GM19372 (cell line): ENCODE results near the gene PTPRT.

Experiments used
- ATAC-seq: cut with Tn5 transposase; IDR thresholded peaks from one replicate; pipeline ENCODE4 v1.9.1; 2021; ENCODE audit warnings: mild to moderate bottlenecking, low read depth, moderate library complexity; ENCODE audit not compliant: unreplicated experiment

Gene PTPRT

GRCh38 chr20:42041000-42041565, 1148.6 kb downstream of the PTPRT start:
- no peak for ATAC-seq

GRCh38 chr20:42027746-42028268, 1161.9 kb downstream of the PTPRT start:
- ATAC-seq: no peak

GRCh38 chr20:42026599-42026998, 1163.1 kb downstream of the PTPRT start:
- ATAC-seq: no peak

GRCh38 chr20:42024653-42025052, 1165.1 kb downstream of the PTPRT start:
- ATAC-seq: no peak
